Peyer's patch (tissue), 4 donors: ENCODE results near the gene TMEM17.

Source experiments
- CTCF ChIP-seq, 6 experiments: fragments of 450-650 bp in 4 of 6; fragments of 200-600 bp in 2 of 6; sonication (generic) in 1 of 6; IDR thresholded peaks; one replicate each; pipeline ENCODE4 v1.5.1; 2017 to 2019; ENCODE audit warnings: antibody characterized with exemption in 6 of 6, mild to moderate bottlenecking in 3 of 6, moderate library complexity in 1 of 6
- POLR2A ChIP-seq, 2 donors: fragments of 450-650 bp; IDR thresholded peaks; one replicate each; pipeline ENCODE4 v1.5.1; 2017; ENCODE audit warnings: antibody characterized with exemption in 2 of 2, mild to moderate bottlenecking in 2 of 2, moderate library complexity in 2 of 2

DNA sequence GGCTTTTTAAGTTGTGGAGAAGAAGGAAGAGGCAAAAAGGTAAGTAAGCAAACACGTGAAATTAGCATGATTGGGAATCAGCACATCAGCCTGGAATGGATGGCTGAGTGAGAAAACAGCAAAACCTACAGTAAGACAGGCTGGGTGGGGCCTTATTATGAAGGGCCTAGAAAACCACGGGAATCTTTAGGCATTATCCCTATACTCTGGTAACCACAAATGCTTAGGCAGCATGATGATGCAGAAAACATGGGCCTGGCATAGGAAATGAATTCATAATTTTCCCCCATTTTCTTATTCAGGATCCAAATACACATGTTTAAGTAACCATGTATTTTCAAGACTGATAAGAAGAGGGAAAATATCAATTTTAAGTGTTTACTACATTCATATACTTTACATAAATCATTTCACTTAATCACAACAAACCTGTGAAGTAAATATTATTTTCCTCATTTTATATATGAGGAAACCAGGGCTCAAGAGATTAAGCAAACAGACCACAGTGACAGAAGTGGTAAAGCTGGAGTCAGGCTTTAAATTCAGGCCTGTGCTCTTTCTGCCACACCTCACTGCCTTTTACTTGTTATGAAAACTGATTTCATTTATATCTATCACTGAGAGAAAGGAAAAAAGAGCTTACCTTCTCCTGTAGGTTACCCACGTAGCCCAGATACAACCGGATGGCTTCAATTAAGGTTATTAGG is 4.0 kb downstream of the TMEM17 start:
- TF ChIP-seq POLR2A (IDR thresholded peaks at IDR 0.05) (no peak), CTCF (IDR thresholded peaks at IDR 0.05) (no peak)
